GM21576 (cell line): ENCODE data around the gene AIP.

Source experiments
- ATAC-seq: cut with Tn5 transposase; IDR thresholded peaks from one replicate; pipeline ENCODE4 v1.9.1; 2021; ENCODE audit warnings: mild to moderate bottlenecking, moderate library complexity; ENCODE audit not compliant: unreplicated experiment

AIP gene

DNA sequence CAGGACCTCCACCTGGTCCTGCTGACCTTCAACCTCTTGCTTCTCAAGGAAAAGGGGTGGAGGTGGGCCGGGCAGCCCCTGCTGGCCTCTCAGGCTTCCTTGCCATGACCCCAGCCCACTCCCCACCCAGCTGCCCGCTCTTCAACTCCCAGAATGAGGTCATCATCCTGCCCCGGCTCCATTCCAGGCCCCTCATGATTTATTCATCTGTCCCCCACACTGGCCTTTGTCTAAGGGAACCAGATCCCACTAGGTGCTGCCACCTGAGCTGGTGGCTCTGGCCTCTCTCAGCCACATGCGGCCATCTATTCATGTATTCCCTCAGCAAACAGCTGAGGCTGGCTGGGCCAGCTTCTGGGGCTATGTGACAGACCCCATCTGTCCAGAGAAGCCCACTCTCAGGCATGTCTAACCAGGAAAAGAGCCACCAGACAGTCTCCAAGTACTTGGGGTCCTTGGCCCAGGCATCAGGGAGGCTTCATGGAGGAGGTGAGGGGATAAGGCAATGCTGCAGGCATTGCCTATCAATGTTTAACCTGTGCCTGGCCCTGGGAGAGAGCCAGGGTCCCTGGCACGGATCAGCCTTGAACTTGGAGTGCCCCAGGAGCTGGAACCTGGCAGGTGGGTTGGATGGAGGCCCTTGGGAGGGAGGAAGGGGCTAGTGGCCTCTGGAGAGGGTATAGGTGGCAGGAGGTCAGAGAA, 42.6 kb downstream of the AIP start:
- no peak for ATAC-seq

DNA sequence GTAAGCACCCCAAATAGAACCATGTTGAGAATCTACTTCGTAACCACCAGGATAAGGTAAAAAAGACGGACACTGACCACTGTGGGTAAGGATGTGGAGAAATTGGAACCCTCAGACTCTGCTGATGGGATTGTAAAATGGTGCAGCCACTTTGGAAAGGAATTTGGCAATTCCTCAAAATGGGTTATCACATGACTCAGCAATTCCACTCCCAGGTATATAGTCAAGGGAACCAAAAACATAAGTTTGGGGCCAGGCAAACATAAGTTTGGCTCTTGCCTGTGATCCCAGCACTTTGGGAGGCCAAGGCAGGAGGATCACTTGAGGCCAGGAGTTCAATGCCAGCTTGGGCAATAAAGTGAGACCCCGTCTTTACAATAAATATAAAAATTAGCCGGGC, 45.5 kb downstream of the AIP start:
- ATAC-seq: no peak

DNA sequence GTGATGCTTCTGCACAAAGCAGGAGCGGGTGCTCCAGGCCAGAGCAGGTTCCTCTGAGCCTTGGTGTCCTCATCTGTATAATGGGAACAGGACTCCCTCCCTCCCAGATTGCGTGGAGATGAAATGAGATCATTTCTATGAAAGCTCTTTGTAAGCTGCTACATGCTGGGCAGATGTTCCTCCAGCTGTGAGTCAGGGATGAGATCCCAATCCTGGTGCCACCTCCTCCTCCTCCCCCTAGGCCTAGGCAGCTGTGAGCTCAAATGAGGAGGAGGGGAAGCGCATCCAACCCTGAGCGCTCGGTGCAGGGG, 47.4 kb downstream of the AIP start:
- no peak for ATAC-seq

DNA sequence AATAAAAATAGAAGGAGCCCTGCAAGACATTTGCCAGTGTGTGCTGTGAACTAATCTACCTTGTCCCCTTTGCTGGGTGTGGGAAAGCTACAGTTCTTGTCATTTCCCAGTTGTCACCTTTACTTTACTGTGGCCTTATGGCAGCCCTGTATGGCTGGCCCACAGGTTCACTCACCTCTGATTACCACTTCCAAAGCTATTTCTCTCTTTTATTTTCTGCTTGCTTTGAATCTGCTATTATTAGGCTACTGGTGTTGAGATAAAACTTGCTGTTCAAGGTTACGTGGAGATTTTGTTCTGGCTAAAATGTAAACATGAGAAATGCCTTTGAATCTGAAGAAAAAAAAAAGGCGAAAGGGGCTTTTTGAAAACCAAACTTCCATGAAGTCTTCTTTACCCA, 50.1 kb downstream of the AIP start:
- ATAC-seq: no peak

DNA sequence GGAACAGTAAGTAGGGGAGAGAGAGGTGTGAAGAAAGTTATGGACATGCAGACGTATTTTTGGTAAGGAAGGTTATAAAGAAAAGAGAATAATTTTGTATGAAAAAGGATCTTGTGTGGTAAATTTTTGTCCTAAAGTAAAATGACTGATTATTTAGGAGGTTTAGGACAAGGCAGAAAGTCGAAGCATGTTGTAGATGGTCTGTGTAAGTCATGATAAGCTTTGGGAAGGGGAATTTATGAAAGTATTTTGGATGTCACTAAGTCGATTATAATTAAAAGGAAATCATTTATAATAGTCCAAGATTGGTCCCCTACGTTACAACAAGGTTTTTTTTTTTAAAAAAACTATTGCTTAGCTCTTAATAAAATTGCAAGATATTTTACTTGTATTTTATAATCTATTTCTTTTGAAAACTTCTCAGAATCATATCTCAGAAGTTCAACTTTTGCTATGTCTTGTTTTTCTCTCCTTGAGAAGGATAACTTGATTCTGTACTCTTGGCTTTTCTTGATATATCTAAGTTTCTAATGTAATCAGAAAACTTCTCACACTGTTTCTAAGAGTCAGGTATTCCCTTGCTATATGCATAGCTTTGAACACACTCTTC, 51.3 kb downstream of the AIP start:
- no peak for ATAC-seq

DNA sequence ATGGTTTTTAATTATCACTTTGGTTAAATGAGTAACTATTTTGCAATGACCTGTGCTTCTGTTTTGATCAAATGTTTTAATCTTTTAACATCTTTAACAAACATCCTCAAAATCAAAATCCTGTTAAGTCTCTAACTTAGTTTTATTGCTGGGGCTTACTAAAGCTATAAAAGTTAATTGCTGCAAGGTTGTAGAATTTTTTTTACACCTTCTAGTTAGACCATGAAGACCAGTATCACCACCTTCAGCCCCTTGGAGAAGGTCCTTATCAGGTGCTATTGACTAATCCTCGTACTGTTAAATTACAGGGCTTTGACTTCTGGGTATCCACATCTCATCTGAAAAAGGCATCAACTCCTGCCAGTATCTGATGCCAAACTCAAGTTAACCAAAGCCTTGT, 52.7 kb downstream of the AIP start:
- ATAC-seq: no peak

DNA sequence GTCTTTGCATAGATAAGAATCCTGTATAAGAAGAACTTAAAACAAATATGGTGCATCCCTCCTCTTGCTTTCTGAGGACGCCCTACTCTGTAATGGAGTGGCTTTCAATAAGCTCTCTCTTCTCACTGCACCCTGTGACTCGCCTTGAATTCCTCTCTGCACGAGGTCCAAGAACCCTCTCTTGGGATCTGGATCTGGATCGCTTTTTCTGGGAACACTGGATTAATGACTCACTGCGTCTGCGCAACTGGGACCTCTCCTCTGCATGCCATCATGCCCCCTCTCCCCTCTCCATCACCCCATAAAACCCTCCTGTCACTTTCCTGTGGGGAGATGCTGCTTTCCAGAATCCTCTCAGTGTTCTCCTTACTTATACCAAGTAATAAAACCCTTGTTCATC, 55.5 kb downstream of the AIP start:
- ATAC-seq: no peak

DNA sequence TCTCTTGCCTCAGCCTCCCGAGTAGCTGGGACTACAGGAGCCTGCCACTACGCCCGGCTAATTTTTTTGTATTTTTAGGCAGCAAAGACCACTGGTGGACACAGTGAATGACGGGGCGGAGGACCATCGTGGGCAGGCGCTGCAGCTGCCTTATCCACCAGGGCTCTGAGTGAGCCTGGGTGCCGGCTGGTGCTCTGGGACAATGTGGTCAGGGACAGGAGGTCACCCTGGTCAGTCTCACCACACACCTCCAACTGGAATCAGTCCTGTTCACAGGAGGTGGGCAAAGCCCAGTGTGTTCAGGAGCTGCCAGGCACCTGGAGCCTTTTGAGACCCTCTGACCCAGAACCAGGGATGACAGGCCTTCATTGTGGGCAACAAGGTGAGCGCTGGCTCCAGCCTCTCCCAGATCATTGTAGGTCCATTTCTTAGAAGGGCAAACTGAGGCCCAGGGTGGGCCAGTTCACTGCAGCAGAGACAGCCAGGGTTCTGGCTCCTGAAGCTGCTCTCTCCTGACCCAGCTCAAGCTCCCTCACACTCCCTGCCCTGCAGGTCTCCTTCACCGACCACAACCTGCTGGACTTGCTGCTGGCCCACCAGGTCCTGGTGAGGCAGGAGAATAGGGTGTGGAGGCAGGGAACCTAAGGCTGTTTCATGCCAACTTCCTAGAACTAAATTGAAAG, 56.1 kb downstream of the AIP start:
- ATAC-seq: no peak

DNA sequence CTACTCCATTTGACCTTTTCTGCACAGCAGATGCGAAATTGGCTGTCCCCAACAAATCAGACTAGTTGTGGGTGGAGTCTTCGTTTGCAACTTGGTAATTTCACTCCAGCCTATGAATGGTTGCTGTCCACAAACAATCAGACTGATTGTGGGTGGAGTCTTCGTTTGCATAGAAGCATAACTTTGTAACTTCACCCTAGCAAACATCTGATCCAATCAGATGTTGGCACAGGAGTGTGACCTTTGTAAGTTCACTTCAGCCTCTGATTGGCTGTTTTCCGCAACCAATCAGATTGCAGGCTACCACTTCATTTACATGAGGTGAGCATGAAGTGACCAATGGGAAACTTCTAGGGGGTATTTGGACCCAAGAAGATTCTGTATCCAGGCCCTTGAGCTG, 56.7 kb downstream of the AIP start:
- ATAC-seq: no peak
